Islet of Langerhans (tissue), 1 donor: ENCODE measurements around the gene MGAT1.

ENCODE experiments used
- FAIRE-seq: peaks from one replicate; lab custom pipeline; 2011; peaks lifted over from hg19 to GRCh38; lab: Jason Lieb, UNC

MGAT1 gene

GRCh38 chr5:180823940-180824629, 21.5 kb upstream of the MGAT1 start:
- FAIRE-seq = no peak

- FAIRE-seq = no peak
Observed at GRCh38 chr5:180823346-180823745, 20.7 kb upstream of the MGAT1 start.

GRCh38 chr5:180821538-180821937, 18.9 kb upstream of the MGAT1 start:
- no peak for FAIRE-seq

DNA sequence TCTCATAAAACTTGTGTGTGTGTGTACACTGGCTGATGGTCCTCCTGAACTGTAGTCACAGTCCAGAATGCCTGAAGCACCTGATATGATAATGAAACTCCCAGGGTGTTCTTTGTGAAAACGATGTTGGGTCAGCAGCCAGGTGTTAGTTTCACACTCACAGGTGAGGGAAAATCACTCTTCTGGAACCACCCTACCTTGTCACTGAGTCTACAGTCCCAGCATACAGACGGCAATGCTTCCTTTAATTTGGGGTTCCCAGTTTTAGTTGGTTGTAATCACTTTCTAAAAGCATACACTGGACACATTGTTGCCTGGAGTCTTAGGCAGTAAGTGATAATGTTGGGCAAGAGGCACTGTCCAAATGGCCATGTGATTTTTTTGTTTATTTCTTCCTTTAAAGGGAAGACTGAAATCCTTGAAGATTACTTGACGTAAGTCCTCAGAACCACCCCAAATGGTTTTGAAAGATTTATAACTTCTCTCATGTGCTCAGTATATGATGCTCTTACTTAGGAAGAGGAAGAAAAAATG, 18.2 kb upstream of the MGAT1 start:
- no peak for FAIRE-seq

- FAIRE-seq = no peak
Observed at GRCh38 chr5:180818677-180819341, 16.2 kb upstream of the MGAT1 start.

GRCh38 chr5:180817893-180818674, 15.5 kb upstream of the MGAT1 start:
- FAIRE-seq = no peak

- FAIRE-seq = no peak
Observed at GRCh38 chr5:180816608-180817534, 14.3 kb upstream of the MGAT1 start.

GRCh38 chr5:180815293-180815917, 12.8 kb upstream of the MGAT1 start:
- FAIRE-seq = no peak

GRCh38 chr5:180813420-180813819, 10.8 kb upstream of the MGAT1 start:
- no peak for FAIRE-seq

GRCh38 chr5:180811623-180812124, 9.1 kb upstream of the MGAT1 start:
- FAIRE-seq = no peak

DNA sequence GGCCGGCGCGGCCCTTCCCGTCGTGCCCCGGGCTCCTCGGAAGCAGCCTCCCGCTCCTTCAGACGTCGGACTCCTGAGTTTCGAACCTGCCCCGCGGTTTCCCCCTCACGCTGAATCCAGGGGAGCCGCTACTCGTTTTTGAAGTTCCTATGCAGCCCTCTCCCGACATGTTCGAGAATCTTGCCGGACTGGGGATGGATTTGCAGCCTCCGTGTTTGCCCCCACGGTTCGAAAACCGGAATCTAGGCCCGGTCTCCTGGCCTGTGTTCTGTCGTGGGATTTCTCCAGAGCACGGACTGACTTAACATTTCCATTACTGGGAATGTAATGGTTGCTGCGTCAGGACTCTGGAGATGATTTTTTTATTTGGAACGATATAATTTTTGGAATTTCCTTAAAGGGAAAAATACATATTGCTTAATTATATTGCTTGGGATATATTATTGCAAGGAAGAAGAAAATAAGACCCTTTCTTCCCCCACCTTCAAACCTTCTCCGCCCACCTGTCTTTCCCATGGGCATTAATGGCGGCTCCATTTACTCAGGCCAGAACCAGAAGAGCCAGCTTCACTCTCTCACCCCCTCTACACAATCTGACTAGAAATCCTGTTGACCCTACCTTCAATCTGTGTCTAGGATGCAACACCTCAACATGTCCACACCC, 8.5 kb upstream of the MGAT1 start:
- FAIRE-seq = peak; percentile 86

- no peak for FAIRE-seq
Observed at GRCh38 chr5:180810210-180810958, 7.8 kb upstream of the MGAT1 start.

GRCh38 chr5:180809403-180810209, 7.0 kb upstream of the MGAT1 start:
- no peak for FAIRE-seq

DNA sequence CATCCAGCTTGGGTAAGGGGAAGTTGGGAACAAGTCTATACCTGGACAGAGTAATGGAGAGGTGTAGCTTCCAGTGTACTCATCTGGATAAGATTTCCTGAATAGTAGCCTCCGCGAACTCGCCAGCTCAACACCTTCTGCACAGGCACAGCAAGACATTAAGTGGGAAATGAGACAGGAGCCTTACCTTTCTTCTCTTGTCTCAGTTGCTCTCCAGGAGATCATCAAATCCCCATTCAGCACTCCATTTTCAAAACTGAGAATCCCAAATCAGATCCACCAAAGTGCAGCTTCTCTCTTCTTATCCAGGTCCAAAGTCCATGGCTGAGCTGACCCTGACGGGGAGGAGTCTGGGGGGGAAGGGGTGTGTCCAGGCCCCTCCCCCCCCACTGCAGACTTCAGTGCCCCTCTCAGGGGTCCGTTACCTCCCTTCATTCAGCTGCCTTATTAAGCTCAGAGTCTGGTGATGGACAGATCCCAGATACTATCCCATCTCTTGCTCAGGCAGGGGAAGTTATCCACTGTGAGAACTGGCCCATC, 5.9 kb upstream of the MGAT1 start:
- FAIRE-seq = no peak

DNA sequence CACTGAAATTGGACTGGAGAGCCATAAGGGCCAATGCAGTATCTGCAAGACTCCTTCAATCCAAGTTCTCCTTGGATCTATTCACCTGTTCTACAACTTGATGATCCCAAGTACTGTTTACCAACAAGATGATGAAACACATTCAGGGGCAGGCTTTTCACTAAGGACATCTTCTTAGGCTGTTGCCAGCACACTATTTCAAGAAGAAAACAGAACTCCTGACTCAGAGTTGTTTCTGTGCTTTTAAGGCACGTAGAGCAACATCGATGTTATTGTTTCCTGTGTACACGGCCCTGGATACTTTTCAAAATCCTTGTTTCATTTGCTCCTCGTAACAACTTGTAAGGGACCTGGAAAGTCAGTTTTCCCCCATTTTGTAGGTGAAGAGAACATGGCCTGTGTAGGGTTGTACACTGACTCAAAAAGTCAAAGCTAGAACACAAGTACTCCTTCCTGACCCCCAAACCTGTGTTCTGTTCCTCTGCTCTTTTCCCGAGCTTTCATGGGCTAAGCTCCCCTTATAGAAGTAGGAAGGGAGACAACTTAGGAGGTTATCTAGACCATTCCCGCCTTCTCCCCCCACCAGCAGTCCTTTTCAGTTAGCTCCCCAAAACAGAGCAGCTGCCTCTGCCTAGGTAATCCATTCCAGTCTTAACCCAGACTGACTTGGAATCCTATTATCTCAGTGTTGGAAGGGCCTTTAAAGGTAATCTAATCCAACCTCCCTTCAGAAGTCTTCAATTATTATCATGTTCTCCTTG, 5.2 kb upstream of the MGAT1 start:
- FAIRE-seq = no peak

DNA sequence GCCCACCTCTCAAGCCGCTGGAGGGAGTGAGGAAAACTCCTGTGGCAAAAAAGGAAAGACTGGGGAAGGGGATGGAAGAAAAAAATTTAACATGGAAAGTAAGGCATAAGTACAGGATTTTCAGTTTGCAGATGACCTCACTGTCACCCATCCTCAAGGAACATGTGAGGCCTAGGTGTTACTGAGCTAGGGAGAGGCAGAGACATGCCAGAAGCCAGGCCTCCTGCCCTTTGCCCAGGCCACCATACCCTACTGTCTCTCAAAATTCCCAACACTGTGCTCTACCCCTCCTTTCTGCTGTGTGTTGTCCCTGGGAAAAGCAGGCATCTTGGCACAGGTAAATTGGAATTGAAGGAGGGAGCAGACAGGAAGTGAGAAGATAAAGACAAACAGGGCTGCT, 4.4 kb upstream of the MGAT1 start:
- FAIRE-seq = no peak

GRCh38 chr5:180806351-180807011, 3.9 kb upstream of the MGAT1 start:
- no peak for FAIRE-seq
